ENCODE data around the gene PAPLN.

Gene PAPLN

GRCh38 chr14:73207615-73208014 is 29.7 kb upstream of the PAPLN start:
- no peak overlapping the region for H3K4me2 ChIP-seq (ENCODE audit: low read depth, low read length, poor library complexity, severe bottlenecking)
- H3F3A ChIP-seq (ENCODE audit: insufficient read depth): no peaks in the 10 kb centered on the region; the same call in 1 of the 2 replicates
- H4K20me1 ChIP-seq (ENCODE audit: low read depth, low read length): no peaks in the 10 kb centered on the region
- no peak overlapping the region for H3K27ac ChIP-seq (ENCODE audit: low read depth, low read length)
- no peak overlapping the region for H2AFZ ChIP-seq (ENCODE audit: low read depth, low read length, severe bottlenecking)
- TF ChIP-seq EZH2phosphoT487 (conservative IDR thresholded peaks at IDR 0.05; ENCODE audit: low read length) (no peak), CTCF (IDR thresholded peaks at IDR 0.05; ENCODE audit: insufficient read depth, low read length, poor library complexity, severe bottlenecking) (no peak)
- H3K79me2 ChIP-seq (ENCODE audit: insufficient read depth, low read length): no peaks in the 10 kb centered on the region
- H3K27me3 ChIP-seq (ENCODE audit: low read length): no peaks in the 10 kb centered on the region
- no peak overlapping the region for H3K9ac ChIP-seq (ENCODE audit: low read length)
- H3K36me3 ChIP-seq (ENCODE audit: low read length): peaks cover 30% of the 10 kb centered on the region
- H3K4me3 ChIP-seq (ENCODE audit: insufficient read depth, low read length, poor library complexity, severe bottlenecking): no peak overlapping the region
- no peaks in the 10 kb centered on the region for H3K9me2 ChIP-seq (replicated peaks; ENCODE audit: insufficient read depth, low read length)
- peaks cover 16% of the 10 kb centered on the region; the same call in 1 of the 2 replicates for H3K9me3 ChIP-seq (ENCODE audit: insufficient read depth, low read length)

DNA sequence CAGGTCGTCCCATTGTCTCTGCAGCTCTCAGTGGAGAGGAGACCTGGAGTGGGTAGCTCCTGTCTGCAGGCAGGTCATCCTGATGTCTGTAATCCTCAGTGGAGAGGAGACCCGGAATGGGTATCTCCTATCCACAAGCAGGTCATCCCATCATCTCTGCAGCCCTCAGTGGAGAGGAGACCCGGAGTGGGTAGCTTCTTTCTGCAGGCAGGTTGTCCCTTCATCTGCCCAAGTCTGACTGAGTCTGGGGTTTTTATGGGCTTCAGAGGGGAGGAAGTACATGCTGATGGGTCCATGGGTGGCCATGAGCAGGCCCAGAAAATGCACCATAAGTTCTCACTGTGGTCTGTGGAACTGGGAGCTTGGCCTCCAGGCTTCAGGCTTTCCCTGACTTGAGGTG is 28.9 kb upstream of the PAPLN start:
- H3K4me3 ChIP-seq (ENCODE audit: insufficient read depth, low read length, poor library complexity, severe bottlenecking): no peak overlapping the region
- H2AFZ ChIP-seq (ENCODE audit: low read depth, low read length, severe bottlenecking): no peak overlapping the region
- H3K79me2 ChIP-seq (ENCODE audit: insufficient read depth, low read length): no peaks in the 10 kb centered on the region
- peaks cover 30% of the 10 kb centered on the region for H3K36me3 ChIP-seq (ENCODE audit: low read length)
- H3K27me3 ChIP-seq (ENCODE audit: low read length): no peaks in the 10 kb centered on the region
- TF ChIP-seq CTCF (IDR thresholded peaks at IDR 0.05; ENCODE audit: insufficient read depth, low read length, poor library complexity, severe bottlenecking) (no peak), EZH2phosphoT487 (conservative IDR thresholded peaks at IDR 0.05; ENCODE audit: low read length) (no peak)
- no peaks in the 10 kb centered on the region; the same call in 1 of the 2 replicates for H3F3A ChIP-seq (ENCODE audit: insufficient read depth)
- peaks cover 16% of the 10 kb centered on the region; the same call in 1 of the 2 replicates for H3K9me3 ChIP-seq (ENCODE audit: insufficient read depth, low read length)
- H3K4me2 ChIP-seq (ENCODE audit: low read depth, low read length, poor library complexity, severe bottlenecking): no peak overlapping the region
- no peak overlapping the region for H3K9ac ChIP-seq (ENCODE audit: low read length)
- H3K9me2 ChIP-seq (replicated peaks; ENCODE audit: insufficient read depth, low read length): no peaks in the 10 kb centered on the region
- no peak overlapping the region for H3K27ac ChIP-seq (ENCODE audit: low read depth, low read length)
- H4K20me1 ChIP-seq (ENCODE audit: low read depth, low read length): no peaks in the 10 kb centered on the region

DNA sequence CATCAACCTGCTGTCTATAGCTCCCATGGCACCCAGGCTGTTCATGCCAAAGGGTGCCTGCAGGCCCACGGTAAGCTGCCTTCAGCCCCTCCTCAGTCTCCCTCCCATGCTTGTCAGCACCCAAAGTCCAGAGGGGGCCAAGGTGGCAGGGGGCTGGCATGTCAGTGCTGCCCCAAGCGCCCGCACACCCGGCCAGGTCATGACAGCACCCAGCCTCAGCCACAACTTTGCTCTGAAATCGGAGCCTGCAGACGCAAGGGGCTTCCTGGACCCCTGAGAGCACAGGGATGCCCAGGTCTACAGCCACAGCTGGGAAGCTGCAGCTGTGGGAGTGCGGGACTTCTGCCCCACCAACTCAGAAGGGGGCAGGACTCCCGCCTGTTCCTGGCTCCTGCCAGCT is 28.5 kb upstream of the PAPLN start:
- Histone ChIP-seq H3F3A (ENCODE audit: insufficient read depth) (no peaks in the 10 kb centered on the region; the same call in 1 of the 2 replicates), H3K9me3 (ENCODE audit: insufficient read depth, low read length) (peaks cover 16% of the 10 kb centered on the region; the same call in 1 of the 2 replicates), H3K9me2 (replicated peaks; ENCODE audit: insufficient read depth, low read length) (no peaks in the 10 kb centered on the region), H2AFZ (ENCODE audit: low read depth, low read length, severe bottlenecking) (no peak overlapping the region), H3K79me2 (ENCODE audit: insufficient read depth, low read length) (no peaks in the 10 kb centered on the region), H4K20me1 (ENCODE audit: low read depth, low read length) (no peaks in the 10 kb centered on the region), H3K27me3 (ENCODE audit: low read length) (no peaks in the 10 kb centered on the region), H3K4me2 (ENCODE audit: low read depth, low read length, poor library complexity, severe bottlenecking) (no peak overlapping the region), H3K36me3 (ENCODE audit: low read length) (peaks cover 30% of the 10 kb centered on the region), H3K9ac (ENCODE audit: low read length) (no peak overlapping the region), H3K27ac (ENCODE audit: low read depth, low read length) (no peak overlapping the region), H3K4me3 (ENCODE audit: insufficient read depth, low read length, poor library complexity, severe bottlenecking) (no peak overlapping the region)
- TF ChIP-seq CTCF (IDR thresholded peaks at IDR 0.05; ENCODE audit: insufficient read depth, low read length, poor library complexity, severe bottlenecking): no peak
- no peak for TF ChIP-seq EZH2phosphoT487 (conservative IDR thresholded peaks at IDR 0.05; ENCODE audit: low read length)

Measured in SU-DHL-6 (cell line).